OCI-LY7 (cell line): ENCODE data around the gene SIL1.

Experiments used
- EZH2phosphoT487 ChIP-seq: fragments of 200-600 bp; sonication (generic); IDR thresholded peaks from 2 replicates; pipeline ENCODE4 v1.6.1; 2018; ENCODE audit warnings: low read depth, borderline replicate concordance, mild to moderate bottlenecking, mixed run types, antibody characterized with exemption, low read length, moderate library complexity, mixed read lengths
- TF ChIP-seq, protein P1 (sequence below): fragments of 200-600 bp; sonication (generic); conservative IDR thresholded peaks from 2 replicates; pipeline ENCODE4 v1.5.1; 2014; ENCODE audit warnings: mild to moderate bottlenecking, antibody characterized with exemption, low read length, moderate library complexity, mixed read lengths

DNA sequence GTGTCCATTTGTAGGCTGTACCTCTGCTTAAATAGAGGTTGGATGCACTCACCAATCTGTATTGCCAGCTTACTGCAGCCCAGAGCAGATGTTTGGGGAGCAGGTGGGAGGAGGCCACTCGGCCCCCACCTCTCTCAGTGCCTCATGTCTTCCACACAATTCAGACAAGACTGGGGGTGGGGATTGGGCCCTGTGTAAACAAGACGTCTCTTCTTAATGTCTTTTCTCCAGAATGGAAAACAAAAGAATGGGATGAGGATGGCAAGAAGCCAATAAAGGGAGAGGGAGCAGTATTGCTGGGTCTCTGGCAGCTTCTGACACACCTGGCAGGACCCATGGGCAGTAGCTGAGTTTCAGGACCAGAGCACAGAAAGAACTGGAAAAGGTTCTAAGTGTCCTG lies 64.9 kb downstream of the SIL1 start:
- TF ChIP-seq, protein P1, sequence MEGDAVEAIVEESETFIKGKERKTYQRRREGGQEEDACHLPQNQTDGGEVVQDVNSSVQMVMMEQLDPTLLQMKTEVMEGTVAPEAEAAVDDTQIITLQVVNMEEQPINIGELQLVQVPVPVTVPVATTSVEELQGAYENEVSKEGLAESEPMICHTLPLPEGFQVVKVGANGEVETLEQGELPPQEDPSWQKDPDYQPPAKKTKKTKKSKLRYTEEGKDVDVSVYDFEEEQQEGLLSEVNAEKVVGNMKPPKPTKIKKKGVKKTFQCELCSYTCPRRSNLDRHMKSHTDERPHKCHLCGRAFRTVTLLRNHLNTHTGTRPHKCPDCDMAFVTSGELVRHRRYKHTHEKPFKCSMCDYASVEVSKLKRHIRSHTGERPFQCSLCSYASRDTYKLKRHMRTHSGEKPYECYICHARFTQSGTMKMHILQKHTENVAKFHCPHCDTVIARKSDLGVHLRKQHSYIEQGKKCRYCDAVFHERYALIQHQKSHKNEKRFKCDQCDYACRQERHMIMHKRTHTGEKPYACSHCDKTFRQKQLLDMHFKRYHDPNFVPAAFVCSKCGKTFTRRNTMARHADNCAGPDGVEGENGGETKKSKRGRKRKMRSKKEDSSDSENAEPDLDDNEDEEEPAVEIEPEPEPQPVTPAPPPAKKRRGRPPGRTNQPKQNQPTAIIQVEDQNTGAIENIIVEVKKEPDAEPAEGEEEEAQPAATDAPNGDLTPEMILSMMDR, result no peak
- no peak for TF ChIP-seq EZH2phosphoT487
